Motor neuron (in vitro differentiated cells): ENCODE data around the gene EPS8L3. TPM values are rescaled to one million over a fixed set of nuclear protein-coding genes. Genes with fewer than 3 reads are reported as not detected.
"Not testable (repeated sequence)": the region's sequence is repeated elsewhere in the genome, so short reads cannot be mapped to it uniquely, and the experiment has no call there.

ENCODE experiments used
- ATAC-seq, 8 experiments: fragments of 200-7000 bp; cut with Tn5 transposase; replicated peaks in 6 of 8; 2 replicates each; pipeline ENCODE4 v1.8.0; 2021; ENCODE audit warnings: mild to moderate bottlenecking in 8 of 8, moderate library complexity in 8 of 8
- H3K27ac ChIP-seq, 2 donors: fragments of 250-450 bp; sonication (Bioruptor Pico); 2 replicates each; pipeline ENCODE4 v1.9.0; 2021; ENCODE audit warnings: antibody characterized with exemption in 2 of 2, mild to moderate bottlenecking in 2 of 2, moderate library complexity in 1 of 2
- H3K4me1 ChIP-seq, 2 donors: fragments of 250-450 bp; sonication (Bioruptor Pico); replicated peaks in 1 of 2; 2 replicates each; pipeline ENCODE4 v1.6.1; 2021; ENCODE audit warnings: antibody characterized with exemption in 2 of 2, mild to moderate bottlenecking in 2 of 2, moderate library complexity in 1 of 2
- H3K4me3 ChIP-seq, 5 donors: fragments of 250-450 bp; sonication (Bioruptor Pico); 2 replicates each; pipeline ENCODE4 v1.9.0; 2021; ENCODE audit warnings: antibody characterized with exemption in 5 of 5, mild to moderate bottlenecking in 5 of 5, moderate library complexity in 4 of 5
- WGBS, 10 experiments: fragments of 450-650 bp; shearing (Covaris generic); methylation state at CpG; one replicate each; pipeline ENCODE4 v1.0.0; 2022; 5-methylcytosine and 5-hydroxymethylcytosine counted together
- in situ Hi-C, 9 experiments: fragments of 400-800 bp; cut with MboI; loops; one replicate each; pipeline ENCODE4 v1.15.0; 2021; ENCODE audit warnings: low sequenced_read_pairs in 9 of 9, low pct_unique_long_range_greater_than_20kb in 2 of 9; ENCODE audit not compliant: unreplicated experiment in 9 of 9
- total RNA-seq, 8 experiments: library from RNA; unstranded; fragments of 300-600 nt; gene quantifications; 2 replicates each; pipeline versions ENCODE4 v1.2.3 to v1.2.4, GENCODE V29; 2022

Gene EPS8L3
- total RNA-seq, 8 experiments from 2014 or later: 1.0 to 3.1 TPM; not detected in 6

DNA sequence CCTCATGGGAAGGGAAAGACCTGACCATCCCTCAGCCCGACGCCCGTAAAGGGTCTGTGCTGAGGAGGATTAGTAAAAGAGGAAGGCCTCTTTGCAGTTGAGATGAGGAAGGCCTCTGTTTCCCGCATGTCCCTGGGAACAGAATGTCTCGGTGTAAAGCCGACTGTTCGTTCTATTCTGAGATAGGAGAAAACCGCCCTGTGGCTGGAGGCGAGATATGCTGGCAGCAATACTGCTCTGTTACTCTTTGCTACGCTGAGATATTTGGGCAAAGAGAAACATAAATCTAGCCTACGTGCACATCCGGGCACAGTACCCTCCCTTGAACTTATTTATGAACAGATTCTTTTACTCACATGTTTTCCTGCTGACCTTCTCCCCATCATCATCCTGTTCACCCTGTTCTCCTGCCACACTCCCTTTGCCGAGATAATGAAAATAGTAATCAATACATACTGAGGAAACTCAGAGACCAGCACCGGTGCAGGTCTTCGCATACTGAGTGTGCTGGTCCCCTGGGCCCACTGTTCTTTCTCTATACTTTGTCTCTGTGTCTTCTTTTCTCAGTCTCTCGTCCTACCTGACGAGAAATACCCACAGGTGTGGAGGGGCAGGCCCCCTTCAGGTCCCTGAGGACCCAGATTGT, 3.4 kb upstream of the EPS8L3 start:
- H3K27ac ChIP-seq: peak overlapping the region in 1 of 2 donors; percentile 64
- 76 to 100% (median 80%) methylated on average over 1 to 17 of the region's 17 CpGs; no CpG with 5 or more reads in 1 of the 10 experiments for WGBS, 10 experiments
- in situ Hi-C loops: loop anchor here in 3 of 9 experiments (25.0 kb wide), 3 partner anchors 105 to 230 kb away; partner anchors contain the start of genes GNAI3 (in 2 of the 3), GPR61 (in 2 of the 3), GSTM2 (in 1 of the 3) and GSTM4 (in 1 of the 3)
- not testable (repeated sequence) for H3K4me3 ChIP-seq
- H3K4me1 ChIP-seq: peaks cover 14 to 16% of the 10 kb centered on the region in 2 donors
- peak in 3 of 8 experiments; percentile 33 to 57 (median 42) for ATAC-seq

DNA sequence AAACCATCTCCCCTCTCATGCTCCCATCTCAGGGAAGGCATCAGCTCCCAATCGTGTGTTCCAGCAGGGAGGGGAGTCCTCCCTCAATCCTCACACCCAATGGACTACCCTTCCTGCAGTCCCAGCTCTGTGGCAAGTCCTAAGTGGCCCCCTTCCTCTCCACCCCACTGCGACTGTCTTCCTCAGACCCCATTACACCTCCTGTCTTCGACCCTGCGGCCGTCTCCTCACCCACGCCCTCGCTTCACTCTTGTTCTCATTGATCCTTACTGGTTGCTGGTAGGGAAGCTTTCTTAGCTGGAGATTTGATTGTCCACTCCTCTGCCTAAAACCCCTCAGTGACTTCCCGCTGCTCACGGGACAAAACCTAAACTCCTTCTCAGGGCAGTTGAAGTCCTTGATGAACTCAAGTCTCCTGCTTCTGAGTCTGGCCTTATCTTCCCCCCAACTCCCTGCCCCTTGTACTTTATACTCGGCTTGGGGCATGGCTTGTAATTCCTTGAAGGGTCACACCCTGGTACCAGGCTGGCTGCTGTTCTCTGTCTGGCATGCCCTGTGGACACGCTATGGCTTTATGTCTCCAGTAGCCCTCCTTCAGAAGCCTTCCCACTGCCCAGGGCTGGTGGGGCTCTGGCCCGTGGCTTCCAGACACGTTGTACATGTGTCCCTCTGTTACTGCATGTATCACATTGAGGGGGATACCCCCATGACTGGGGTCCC, 2.3 kb upstream of the EPS8L3 start:
- in situ Hi-C loops: loop anchor here in 3 of 9 experiments (25.0 kb wide), 3 partner anchors 104 to 229 kb away; partner anchors contain the start of genes GNAI3 (in 2 of the 3), GPR61 (in 2 of the 3), GSTM2 (in 1 of the 3) and GSTM4 (in 1 of the 3)
- no peak for ATAC-seq
- no peak overlapping the region for H3K4me3 ChIP-seq
- H3K27ac ChIP-seq: no peak overlapping the region
- peaks cover 14 to 16% of the 10 kb centered on the region in 2 donors for H3K4me1 ChIP-seq
- WGBS, 10 experiments: 26 to 100% (median 72%) methylated on average over 1 to 11 of the region's 13 CpGs; no CpG with 5 or more reads in 1 of the 10 experiments

DNA sequence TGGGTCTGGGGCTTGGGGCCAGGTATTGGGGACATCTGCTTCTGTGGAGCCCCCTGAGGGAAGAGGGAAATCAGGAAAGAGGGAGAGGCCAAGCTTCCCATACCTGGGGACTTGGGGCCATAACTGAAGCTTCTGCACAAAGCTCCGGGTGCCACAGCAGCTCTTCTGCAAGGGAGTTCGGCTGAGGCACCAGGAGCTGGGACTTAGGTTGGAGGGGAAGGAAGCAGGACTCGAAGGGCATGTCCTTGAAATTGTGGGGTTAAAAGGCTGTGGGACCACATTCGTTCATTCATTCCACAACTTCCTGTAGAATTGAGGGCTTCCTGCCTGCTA, 1.7 kb upstream of the EPS8L3 start:
- 58 to 100% (median 76%) methylated on average over 1 to 2 of the region's 4 CpGs; no CpG with 5 or more reads in 6 of the 10 experiments for WGBS, 10 experiments
- in situ Hi-C loops: loop anchor here in 3 of 9 experiments (25.0 kb wide), 3 partner anchors 103 to 228 kb away; partner anchors contain the start of genes GNAI3 (in 2 of the 3), GPR61 (in 2 of the 3), GSTM2 (in 1 of the 3) and GSTM4 (in 1 of the 3)
- no peak for ATAC-seq

DNA sequence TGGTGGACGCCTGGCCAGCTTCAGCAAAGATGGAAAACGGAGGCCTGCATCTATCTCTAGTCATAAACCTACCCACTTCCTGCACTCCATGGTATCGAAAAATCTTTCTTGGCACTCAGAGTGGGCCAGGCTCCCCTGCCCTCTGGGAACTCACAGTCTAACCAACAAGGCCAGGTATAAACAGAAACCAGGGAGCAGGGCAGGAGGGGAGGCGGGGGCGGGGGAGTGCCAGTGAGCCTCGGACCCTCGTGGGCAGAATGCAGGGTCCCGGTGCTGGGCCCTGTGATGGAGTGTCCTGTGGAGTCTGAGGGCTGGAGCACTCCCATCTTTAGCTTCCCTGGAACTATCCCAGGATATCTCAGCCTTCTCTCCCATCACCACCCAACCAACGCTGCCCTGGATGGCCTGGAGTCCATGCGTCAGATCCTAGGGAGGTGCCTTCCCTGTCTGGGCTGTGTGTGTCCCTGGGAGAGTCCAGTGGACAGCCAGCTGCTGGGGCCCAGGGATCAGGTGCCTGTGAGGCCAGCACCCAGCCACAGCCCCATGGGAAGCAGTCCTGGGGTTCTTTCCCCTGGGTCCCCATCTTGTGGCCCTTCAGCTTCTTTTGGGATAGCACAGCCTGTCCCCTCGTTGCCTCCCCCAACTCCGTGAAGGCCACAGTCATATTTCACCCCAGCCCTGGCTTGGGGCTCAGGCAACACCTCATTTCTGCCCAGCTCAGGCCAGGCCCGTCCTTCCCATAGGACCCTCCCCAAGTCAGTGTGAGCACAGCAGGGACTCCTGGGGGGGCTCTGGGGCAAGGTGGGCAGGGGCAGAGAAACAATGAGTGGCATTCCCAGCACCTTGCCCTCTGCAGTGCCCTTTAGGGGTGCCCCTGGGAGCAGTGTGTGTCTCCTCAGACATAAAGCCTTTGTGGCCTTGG, 1.1 kb upstream of the EPS8L3 start:
- in situ Hi-C loops: loop anchor here in 3 of 9 experiments (25.0 kb wide), 3 partner anchors 103 to 228 kb away; partner anchors contain the start of genes GNAI3 (in 2 of the 3), GPR61 (in 2 of the 3), GSTM2 (in 1 of the 3) and GSTM4 (in 1 of the 3)
- H3K27ac ChIP-seq: no peak overlapping the region
- no peak for ATAC-seq
- WGBS, 10 experiments: 40 to 100% (median 81%) methylated on average over 1 to 10 of the region's 13 CpGs; no CpG with 5 or more reads in 2 of the 10 experiments
- H3K4me3 ChIP-seq: no peak overlapping the region
- peaks cover 14 to 16% of the 10 kb centered on the region in 2 donors for H3K4me1 ChIP-seq

More for the DNA sequence above, 1.7 kb upstream of the EPS8L3 start:
- H3K27ac ChIP-seq: no peak overlapping the region
- no peak overlapping the region for H3K4me3 ChIP-seq
- H3K4me1 ChIP-seq: peaks cover 14 to 16% of the 10 kb centered on the region in 2 donors

DNA sequence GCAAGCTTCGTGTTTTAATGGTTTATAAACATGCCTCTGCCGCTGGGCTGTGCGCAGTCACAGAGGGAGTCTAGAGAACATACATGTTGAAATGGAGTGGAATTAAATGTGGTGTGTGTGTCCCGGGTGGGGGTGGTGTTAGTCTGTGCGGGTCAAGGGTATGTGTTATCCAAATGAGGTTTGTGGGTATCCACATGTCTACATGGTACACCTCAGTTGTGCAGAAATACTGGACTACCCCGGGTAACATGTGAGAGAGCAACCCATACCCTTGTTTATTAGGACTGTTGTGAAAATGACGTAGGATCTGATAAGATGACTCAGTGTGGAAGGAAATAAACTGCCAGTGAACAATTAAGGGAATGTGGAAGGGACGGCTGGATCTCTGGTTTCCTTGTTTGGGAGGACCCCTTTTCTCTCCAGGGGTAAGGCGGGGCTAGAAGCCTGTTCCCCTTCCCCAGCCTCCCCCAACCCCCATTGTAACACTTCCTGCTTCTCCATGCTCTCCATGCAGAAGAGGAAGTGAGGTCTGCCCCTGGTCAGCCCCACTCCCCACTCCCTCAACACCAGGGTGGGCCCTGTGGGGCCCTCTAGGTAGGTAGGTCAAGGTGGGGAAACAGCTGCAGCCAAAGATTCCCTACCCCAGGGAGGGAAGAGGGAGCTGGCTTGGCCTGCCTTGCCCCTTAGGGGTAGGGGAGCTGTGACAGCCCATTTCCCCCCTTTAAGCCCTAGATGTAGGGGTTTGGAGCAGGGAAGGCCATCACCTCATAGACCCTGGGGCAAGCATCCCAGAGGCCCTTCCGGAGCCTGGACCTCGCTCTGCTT, 690 bp downstream of the EPS8L3 start:
- no peak overlapping the region for H3K4me3 ChIP-seq
- H3K4me1 ChIP-seq: peaks cover 14 to 16% of the 10 kb centered on the region in 2 donors
- ATAC-seq: peak in 1 of 8 experiments; percentile 41
- WGBS, 10 experiments: 76 to 100% (median 91%) methylated on average over 1 to 8 of the region's 11 CpGs; no CpG with 5 or more reads in 1 of the 10 experiments
- in situ Hi-C loops: loop anchor here in 3 of 9 experiments (25.0 kb wide), 3 partner anchors 101 to 226 kb away; partner anchors contain the start of genes GNAI3 (in 2 of the 3), GPR61 (in 2 of the 3), GSTM2 (in 1 of the 3) and GSTM4 (in 1 of the 3)
- H3K27ac ChIP-seq: no peak overlapping the region

DNA sequence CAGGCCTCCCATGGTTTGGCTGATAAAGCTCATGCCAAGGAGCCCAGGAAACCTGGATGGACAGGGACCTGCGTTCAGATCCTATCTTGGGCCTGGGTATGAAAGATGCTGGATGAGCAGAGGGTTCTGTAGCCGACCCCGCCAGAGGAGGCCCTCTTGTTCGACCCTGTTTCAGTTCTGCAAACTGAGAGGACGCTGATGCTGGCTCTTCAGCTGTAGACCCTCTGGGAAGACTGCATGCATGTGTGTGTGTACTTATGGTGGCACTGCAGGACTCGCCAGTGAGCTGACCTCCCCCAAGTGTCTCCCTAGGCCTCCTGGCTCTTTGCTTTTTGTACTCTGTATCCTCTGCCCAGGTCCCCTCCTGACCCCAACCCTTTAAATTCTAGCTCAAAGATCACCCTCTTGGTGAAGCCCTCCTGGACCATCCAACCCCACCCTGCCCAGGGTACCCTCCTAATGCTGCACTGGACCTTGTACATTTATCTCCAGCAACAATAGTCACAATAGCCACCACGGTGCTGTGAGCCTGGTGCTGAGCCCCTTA, 1.6 kb downstream of the EPS8L3 start:
- WGBS, 10 experiments: 75 to 86% (median 83%) methylated on average over 3 to 6 of the region's 7 CpGs; no CpG with 5 or more reads in 6 of the 10 experiments
- no peak for ATAC-seq
- in situ Hi-C loops: loop anchor here in 3 of 9 experiments (25.0 kb wide), 3 partner anchors 100 to 225 kb away; partner anchors contain the start of genes GNAI3 (in 2 of the 3), GPR61 (in 2 of the 3), GSTM2 (in 1 of the 3) and GSTM4 (in 1 of the 3)

DNA sequence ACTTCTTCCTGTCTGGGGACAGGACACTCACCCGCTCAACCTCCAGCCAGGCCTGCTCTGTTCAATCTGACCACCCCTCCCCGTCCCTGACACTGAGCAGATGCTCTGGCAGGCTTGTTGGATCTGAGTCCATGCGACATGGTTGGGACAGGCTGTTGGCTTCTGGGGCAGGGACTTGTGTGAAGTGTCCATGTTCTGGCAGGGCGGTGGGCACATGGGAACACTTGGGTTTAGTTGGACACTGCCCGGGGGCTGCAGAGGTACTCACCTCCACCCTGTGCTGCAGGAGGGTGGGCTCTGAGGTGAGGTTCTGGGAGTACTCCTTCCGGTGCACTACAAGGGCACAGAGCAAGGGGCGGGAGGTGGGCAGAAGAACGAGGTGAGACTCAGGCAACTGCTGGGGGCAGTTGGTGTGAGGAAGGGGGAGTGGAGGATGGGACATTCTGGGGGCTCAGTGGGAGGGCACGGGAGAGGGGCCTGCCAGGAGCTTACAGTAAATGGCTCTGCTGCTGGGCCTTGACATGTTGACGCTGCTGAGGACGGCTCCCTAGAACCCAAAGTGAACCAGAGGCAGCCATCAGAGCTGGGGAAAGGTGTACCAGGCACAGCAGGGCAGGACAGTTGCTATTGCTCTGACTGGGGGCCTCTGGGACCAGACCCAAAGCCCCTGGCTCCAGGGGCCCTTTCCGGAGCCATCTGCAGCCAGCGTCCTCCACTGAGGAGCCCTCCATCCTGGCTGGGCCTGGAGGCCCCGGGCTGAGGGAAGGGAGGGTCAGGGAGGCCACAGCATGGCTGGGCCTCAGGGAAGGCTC, 2.3 kb downstream of the EPS8L3 start:
- in situ Hi-C loops: loop anchor here in 3 of 9 experiments (25.0 kb wide), 3 partner anchors 99 to 224 kb away; partner anchors contain the start of genes GNAI3 (in 2 of the 3), GPR61 (in 2 of the 3), GSTM2 (in 1 of the 3) and GSTM4 (in 1 of the 3)
- Histone ChIP-seq H3K27ac (no peak overlapping the region), H3K4me3 (no peak overlapping the region), H3K4me1 (peaks cover 2 to 4% of the 10 kb centered on the region in 2 donors)
- 78 to 100% (median 86%) methylated on average over 1 to 7 of the region's 14 CpGs; no CpG with 5 or more reads in 5 of the 10 experiments for WGBS, 10 experiments
- ATAC-seq: no peak

More for the DNA sequence above, 1.6 kb downstream of the EPS8L3 start:
- H3K4me3 ChIP-seq: no peak overlapping the region
- H3K27ac ChIP-seq: no peak overlapping the region
- peaks cover 7 to 9% of the 10 kb centered on the region in 2 donors for H3K4me1 ChIP-seq

DNA sequence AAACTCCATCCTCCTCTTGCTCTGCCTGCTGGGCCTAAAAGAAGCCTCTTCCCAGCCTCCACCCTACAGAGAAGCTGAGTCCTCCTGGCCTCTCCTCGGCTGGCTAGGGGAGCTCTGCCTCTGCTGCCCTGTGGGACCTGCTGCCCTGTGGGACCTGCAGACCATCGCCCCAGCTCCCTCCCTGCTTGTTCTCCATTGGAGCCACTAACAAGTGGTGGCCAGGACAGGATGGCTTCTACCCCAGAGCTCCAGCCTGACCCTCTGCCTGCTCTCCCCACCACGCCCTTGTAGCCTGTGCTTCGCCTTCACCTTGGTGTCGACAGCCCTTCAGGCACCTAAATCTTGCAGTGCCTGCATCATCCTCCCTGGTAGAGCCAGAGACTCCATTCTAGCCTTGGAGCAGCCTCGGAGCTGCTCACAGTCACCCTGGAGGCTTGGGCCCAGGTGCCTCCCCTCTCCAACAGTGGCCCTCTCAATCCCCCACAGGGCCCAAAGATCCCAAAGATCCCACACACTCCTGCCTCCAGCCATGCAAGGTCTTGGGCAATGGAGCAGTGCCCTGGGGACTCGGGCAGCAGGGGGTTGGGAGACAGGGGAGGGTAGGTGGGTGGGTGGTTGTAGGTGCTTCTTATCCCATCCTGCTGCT, 3.0 kb downstream of the EPS8L3 start:
- 20 to 100% (median 80%) methylated on average over 1 to 4 of the region's 7 CpGs; no CpG with 5 or more reads in 2 of the 10 experiments for WGBS, 10 experiments
- Histone ChIP-seq H3K4me3 (no peak overlapping the region), H3K27ac (no peak overlapping the region), H3K4me1 (no peaks in the 10 kb centered on the region)
- ATAC-seq: no peak
- in situ Hi-C loops: loop anchor here in 3 of 9 experiments (25.0 kb wide), 3 partner anchors 98 to 223 kb away; partner anchors contain the start of genes GNAI3 (in 2 of the 3), GPR61 (in 2 of the 3), GSTM2 (in 1 of the 3) and GSTM4 (in 1 of the 3)

DNA sequence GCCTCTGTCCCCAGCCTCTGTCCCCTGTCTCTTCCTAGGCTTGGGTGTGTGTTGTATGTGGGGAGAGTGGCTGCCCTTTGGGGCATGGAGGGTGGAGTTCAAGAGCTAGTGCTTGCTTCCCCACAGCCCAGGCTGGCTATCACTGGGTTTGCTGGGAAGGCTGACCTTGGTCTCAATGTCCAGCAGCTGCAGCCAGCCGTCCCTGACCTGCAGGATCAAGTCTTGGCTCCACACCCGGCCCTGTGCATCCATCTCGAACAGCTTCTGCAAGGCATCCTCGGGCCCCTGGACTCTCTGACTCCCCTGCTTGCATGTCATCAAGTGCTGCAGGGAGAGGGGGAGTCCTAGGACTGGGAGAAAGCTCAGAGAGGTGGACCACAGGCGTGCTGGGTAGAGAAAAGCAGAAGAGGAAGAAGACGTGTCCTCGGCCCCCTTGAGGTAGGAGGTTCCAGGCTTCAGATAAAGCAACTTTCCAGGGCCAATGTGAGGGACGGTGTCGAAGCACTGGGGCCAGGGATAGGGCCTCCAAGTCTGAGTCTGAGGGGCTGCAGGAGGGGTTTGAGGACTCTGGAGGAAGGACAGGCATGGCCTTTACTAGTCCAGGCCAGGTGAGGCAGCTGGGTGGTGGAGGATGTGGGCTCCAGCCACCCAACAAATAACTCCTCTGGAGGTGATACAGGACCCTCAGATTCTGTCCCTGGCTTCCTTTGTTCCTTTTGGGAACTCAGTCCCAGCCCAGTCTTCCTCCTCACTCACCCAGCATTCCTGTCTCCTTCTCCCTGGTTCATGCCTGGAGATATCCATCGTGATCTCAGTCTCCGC, 4.0 kb downstream of the EPS8L3 start:
- 60 to 86% (median 82%) methylated on average over 1 to 7 of the region's 11 CpGs; no CpG with 5 or more reads in 4 of the 10 experiments for WGBS, 10 experiments
- no peak for ATAC-seq
- no peak overlapping the region for H3K27ac ChIP-seq
- in situ Hi-C loops: loop anchor here in 3 of 9 experiments (25.0 kb wide), 3 partner anchors 97 to 222 kb away; partner anchors contain the start of genes GNAI3 (in 2 of the 3), GPR61 (in 2 of the 3), GSTM2 (in 1 of the 3) and GSTM4 (in 1 of the 3)
- H3K4me3 ChIP-seq: no peak overlapping the region
- H3K4me1 ChIP-seq: no peaks in the 10 kb centered on the region
